Activated CD4-positive, alpha-beta T cell treated with anti-CD3 and anti-CD28 coated beads, Interleukin-2, amount 50 U/mL, for 16 hours (primary cell): ENCODE data around the gene LATS2.
"Not testable (repeated sequence)": the region's sequence is repeated elsewhere in the genome, so short reads cannot be mapped to it uniquely, and the experiment has no call there.

Experiments
- DNase-seq: peaks from one replicate; pipeline ENCODE4 v3.0.0-alpha.2; 2020

The LATS2 gene

DNA sequence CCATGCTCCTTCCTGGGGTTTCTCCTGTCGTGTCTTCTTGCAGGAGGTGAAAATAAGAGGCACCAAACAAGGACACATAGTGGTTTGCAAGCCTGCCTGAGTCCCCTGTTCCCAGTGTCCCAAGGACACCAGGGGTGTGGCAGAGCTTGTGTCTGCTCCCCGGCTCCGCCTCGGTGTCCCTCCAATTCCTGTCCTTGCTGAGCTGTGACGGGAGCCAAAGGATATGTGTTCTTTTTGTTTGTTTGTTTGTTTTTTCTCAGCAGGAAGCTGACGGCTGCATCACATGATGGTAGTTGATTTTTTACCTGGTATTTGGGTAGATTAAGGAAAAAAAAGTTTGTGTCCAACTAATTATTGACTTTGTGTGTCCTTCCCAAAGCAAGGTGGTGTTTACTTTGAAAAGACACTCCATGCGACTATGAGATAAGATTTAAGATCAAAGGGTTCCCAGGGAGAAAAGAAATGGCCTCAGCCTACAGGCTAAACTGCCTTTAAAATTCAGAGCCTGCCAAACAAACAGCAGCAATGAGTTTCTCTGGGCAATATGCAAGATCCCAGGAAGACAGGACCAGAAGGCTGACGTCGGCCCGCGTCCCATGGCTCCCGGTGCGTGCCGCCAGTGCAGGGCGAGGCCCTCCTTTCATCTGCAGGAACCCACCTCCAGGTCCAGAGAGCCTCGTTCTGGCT lies 108.0 kb downstream of the LATS2 start:
- DNase-seq, result no peak

DNA sequence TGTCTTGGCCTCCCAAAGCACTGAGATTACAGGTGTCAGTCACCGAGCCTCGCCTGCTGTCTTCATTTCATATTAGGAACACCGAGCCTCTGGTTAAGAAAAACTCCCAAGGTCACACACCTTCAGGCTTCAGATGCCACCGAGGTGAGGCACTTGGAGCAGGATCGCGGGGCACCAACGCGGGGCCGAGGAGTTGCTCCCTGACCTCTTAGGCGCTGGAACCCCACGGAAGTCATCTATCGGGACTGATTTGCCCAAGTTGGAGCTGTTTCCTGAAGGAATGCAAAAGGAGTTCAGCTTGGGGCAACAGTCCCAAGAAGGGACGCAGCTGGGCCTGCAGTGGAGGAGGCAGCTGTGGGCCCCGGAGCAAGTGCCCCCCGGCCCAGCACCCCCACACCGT lies 108.5 kb downstream of the LATS2 start:
- DNase-seq, result no peak

DNA sequence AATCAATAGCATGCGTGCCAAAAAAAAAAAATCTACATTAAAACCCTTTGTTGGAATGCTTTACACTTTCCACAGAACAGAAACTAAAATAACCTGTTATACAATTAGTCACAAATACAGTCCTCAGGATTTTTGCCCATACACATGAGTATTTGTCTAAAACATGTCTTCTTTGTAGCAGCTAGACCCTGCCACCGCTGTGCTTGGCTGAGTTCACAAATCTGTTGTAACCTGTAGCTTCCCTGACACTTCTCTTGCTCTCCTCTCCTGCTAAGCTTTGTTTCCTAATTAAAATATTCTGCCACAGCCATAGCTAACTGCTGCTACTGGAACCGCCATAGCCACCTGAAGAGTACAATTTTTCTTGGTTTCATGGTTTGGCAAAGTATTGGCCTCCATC lies 113.4 kb downstream of the LATS2 start:
- DNase-seq, result not testable (repeated sequence)

DNA sequence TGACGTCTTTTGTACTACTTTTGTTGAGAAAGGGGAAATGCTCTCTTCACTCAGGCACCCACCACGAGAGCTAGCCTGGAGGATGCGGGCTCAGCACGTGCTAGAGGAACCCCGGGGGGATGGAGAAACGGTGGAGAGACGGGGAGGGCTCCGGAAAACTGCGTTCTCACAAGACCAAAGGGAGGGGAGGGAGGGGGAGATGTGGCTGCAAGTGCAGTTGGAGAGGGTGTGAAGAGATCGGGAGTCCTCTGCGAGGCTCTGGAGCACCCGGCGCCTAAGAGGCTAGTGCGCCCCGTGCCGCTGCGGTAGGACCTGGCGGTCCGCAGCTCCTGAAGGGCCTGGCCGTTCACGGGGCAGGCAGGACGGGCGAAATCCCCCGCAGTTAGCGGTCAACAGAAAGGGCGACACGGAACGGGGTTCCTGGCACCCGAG lies 115.4 kb downstream of the LATS2 start:
- DNase-seq, result no peak

DNA sequence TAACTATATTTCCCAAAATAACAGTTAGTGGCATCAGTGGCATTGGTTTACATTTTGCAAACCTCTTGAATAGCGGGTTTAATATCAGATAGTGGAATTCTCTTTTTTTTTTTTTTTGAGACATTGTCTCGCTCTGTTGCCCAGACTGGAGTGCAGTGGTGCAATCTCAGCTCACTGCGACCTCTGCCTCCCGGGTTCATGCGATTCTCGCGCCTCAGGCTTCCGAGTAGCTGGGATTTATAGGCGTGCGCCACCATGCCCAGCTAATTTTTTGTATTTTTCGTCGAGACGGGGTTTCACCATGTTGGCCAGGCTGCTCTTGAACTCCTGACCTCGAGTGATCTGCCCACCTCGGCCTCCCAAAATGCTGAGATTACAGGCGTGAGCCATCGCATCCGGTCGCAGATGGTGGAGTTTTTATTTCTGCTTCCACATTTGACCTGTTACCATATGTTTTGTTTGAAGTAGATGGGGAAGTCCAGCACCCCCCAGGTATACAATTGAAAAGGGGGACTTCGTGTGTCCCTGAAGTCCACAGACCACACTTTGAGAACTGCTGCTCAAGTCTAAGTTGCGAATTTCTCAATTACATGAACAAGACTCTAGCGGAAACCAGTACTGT lies 118.3 kb downstream of the LATS2 start:
- no peak for DNase-seq

DNA sequence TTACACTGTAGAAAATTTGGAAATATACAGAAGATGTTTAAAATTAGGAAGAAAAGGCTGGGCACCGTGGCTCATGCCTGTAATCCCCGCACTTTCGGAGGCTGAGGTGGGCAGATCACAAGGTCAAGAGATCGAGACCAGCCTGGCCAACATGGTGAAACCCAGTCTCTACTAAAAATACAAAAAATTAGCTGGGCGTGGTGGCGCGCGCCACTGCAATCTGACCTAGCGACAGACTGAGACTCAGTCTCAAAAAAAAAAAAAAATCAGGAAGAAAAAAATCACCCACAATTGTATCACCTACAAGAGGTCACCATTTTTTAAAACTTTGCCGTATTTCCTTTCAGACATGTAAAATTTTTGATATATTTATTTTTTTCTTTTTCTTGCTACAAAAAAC lies 120.9 kb downstream of the LATS2 start:
- not testable (repeated sequence) for DNase-seq

DNA sequence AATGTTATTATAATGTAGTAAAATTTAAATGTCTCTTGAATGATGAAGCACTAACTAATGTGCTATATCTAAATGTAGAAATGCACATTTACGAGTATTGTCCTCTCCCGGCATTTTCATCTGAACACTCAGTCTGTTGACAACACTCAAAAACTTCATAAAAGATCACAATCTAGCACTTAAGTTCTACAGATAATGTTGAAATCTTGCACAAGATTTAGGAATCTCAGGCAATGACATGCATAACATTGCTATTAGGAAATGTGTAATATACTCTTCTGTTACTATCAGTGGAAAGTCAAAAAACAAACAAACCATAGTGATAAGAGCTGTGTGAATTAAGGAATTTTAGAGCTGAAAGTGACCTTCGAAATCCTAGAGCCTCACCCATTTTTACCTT lies 121.3 kb downstream of the LATS2 start:
- DNase-seq, result no peak

DNA sequence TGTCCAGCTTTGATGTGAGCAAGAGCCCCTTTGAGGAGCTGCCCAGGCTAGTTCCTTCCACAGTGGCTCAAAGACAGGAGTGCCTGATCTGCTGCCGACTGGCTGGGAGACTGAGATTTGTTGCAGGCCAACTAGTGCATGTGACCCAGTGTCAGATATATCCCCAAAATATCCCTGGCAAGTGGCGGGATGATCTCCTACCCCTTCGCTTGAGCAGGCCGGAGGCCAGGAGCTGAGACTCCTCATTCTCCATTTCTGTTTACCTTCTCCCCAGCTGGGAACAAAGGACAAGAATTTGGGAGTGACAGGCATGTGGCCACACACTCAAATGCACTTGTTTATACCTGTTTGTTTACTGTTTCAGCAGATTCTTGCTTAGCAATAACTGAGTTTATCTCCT lies 121.7 kb downstream of the LATS2 start:
- DNase-seq, result no peak

DNA sequence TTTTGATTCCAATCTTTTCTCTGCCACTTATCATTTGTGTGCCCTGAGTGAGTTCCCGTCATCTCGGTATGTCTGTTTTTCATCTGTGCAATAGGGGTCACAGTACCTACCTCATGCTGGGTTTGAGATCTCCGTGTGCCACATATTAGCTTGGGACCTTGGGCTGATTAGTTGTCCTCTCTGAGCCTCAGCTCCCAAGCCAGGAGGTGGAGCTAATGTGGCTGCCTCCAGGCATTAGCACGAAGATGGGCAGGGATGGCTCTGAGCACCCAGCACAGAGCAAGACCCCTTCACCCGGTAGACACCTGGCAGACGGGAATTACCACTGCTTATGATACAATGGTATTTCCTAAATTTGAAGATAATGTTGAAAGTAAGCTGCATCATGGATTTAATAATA lies 123.1 kb downstream of the LATS2 start:
- no peak for DNase-seq

DNA sequence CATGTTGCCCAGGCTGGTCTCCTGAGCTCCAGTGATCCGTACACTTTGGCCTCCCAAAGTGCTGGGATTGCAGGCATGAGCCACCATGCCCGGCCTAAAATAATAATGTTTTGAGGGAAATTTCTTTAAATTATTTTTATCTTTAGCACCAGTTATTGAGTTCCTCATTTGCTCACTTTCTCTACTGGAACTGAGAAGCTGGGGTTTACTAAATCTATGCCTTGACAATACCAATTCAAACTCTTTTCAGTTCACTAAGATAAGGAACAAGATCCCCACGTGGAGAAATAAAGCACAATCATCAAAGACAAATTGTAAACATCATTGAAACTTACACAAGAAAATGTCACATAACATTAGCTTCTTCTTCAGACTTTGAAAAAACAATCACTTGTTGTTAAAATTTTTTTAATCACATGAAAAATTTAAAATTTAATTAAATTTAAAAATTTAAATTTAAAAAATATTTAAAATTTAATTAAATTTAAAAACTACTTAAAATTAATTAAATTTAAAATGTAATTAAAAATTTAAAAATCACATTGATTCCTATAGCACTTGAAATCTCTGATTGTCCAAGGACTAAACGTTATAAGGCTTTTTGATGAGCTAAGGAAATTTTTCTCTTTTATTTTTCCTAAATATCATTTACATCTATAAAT lies 133.7 kb downstream of the LATS2 start:
- no peak for DNase-seq

DNA sequence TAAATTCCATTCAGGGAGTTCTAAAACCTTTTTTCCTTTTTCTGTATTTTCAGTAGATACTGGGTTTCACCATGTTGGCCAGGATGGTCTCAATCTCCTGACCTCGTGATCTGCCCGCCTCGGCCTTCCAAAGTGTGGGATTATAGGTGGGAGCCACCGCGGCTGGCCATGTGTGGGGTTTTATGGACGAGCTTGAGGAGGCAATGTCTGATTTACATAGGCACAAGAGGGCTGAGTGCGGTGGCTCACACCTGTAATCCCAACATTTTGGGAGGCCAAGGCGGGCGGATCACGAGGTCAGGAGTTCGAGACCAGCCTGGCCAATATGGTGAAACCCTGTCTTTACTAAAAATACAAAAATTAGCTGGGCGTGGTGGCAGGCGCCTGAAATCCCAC lies 136.0 kb downstream of the LATS2 start:
- DNase-seq, result not testable (repeated sequence)

DNA sequence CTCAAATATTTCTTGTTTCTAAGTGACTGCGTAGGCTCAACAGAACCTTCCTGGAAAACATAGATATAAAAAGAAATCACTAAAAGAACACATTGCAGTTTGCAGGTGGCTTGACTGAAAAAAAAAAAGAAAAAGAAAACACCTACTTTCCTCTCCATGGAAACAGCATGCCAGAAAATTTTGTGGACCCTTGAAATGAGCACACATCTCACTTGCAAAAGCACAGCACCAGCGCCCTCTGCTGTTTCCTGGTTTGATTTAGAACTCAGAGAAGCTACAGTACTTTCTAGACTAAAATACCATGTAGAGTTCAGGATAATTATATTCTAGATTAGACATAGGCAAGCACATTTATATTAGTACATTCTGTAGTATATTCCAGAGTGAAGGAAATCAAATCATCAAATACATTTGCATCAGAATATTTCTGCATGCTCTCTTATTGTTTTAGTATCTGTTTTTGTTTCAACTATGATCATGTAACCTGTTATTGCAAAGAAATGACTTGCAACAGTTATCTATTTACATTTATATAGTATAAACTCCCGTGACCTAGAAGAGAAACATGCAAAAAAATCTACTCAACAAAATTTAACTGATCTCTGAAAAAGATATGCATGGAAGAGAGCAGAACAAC lies 136.5 kb downstream of the LATS2 start:
- DNase-seq, result peak; percentile 73

DNA sequence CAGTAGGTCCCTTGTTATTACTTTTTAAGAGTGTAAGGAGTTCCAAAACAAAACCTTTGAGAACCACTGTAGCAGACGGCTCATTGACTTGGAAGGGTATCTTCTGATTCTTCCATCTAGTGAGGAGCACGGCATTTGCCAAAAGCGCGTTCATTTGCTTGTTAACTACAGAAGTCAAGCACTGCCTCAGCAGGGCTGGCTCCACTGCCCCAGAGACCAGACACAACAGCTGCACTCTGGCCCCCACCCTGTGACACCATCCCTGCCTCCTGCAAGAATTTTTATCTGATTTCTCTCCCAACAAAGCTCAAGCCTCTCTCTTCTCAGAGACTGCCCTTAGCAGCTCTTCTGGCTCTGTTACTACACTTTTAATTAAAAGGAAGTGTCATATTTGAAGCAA lies 138.1 kb downstream of the LATS2 start:
- DNase-seq, result no peak
